Activated T-cell treated with anti-CD3 and anti-CD28 coated beads, Interleukin-2, amount 50 U/mL, for 72 hours (primary cell): ENCODE data around the gene SLC2A13. TPM values are rescaled to one million over a fixed set of nuclear protein-coding genes. Genes with fewer than 3 reads are reported as not detected.
"Not testable (repeated sequence)": the region's sequence is repeated elsewhere in the genome, so short reads cannot be mapped to it uniquely, and the experiment has no call there.

ENCODE experiments used
- ATAC-seq, 2 donors: fragments of 150-1000 bp; cut with Tn5 transposase; replicated peaks in 1 of 2; 2 replicates each; pipeline ENCODE4 v1.10.0; 2021; ENCODE audit warnings: moderate library complexity in 2 of 2, mild to moderate bottlenecking in 1 of 2
- DNase-seq, 2 donors: peaks; one replicate each; pipeline ENCODE4 v3.0.0; 2021 to 2022; ENCODE audit warnings: mixed read lengths in 1 of 2
- H3K27ac Mint-ChIP-seq: one replicate; pipeline ENCODE4 v1.8.0; 2022; ENCODE audit warnings: mild to moderate bottlenecking, moderate library complexity, mixed read lengths
- H3K27me3 Mint-ChIP-seq: one replicate; pipeline ENCODE4 v1.8.0; 2022; ENCODE audit warnings: low read depth, mixed read lengths
- H3K36me3 Mint-ChIP-seq, 2 donors: one replicate each; pipeline ENCODE4 v1.8.0; 2022; ENCODE audit warnings: mixed read lengths in 2 of 2, mild to moderate bottlenecking in 1 of 2; ENCODE audit not compliant: insufficient read depth in 2 of 2
- H3K4me1 Mint-ChIP-seq: one replicate; pipeline ENCODE4 v1.8.0; 2022; ENCODE audit warnings: low read depth, mixed read lengths
- H3K4me3 Mint-ChIP-seq, 2 donors: one replicate each; pipeline ENCODE4 v1.8.0; 2022; ENCODE audit warnings: mild to moderate bottlenecking in 2 of 2, mixed read lengths in 2 of 2, moderate library complexity in 2 of 2
- H3K9me3 Mint-ChIP-seq, 2 donors: one replicate each; pipeline ENCODE4 v1.8.0; 2022; ENCODE audit warnings: mixed read lengths in 2 of 2
- total RNA-seq, 2 donors: library from RNA; stranded (reverse); gene quantifications; one replicate each; pipeline ENCODE4 v1.2.3, GENCODE V29; 2022

SLC2A13 gene
- total RNA-seq, 2 donors from 2014 or later, result 3.0 to 5.8 TPM

DNA sequence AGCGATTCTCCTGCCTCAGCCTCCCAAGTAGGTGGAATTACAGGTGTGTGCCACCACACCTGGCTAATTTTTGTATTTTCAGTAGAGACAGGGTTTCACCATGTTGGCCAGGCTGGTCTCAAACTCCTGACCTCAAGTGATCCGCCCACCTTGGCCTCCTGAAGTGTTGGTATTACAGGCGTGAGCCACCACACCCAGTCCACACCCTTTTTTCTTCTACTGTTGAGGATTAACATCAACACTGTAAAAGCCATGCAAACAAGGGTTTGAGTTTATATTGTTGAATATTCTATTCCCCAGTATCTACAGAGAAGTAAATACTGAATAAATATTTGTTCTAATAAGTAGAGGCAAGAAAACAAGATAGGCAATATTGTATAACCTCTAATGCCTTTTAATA is 58.9 kb downstream of the SLC2A13 start:
- H3K4me3 Mint-ChIP-seq, H3K27ac Mint-ChIP-seq, DNase-seq, ATAC-seq, H3K9me3 Mint-ChIP-seq, H3K36me3 Mint-ChIP-seq, H3K27me3 Mint-ChIP-seq, H3K4me1 Mint-ChIP-seq: not testable (repeated sequence)

DNA sequence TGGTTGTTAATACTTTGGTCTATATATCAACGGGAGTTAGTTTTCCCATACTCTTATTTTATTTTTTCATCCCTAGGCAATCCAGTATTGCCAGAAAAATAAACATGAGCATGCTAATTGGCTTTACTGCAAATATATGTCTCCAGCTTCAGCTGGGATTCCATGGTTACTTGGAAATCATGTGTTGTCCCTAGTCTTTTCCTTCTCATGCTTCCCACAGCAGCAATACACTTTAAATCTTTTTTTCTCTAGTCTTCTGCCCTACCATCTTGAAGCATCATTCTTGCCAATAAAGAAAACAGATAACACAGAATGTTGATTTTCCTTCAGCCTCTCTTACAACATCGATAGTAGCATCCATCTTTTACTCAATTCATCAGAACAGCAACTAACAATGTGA is 60.2 kb downstream of the SLC2A13 start:
- Mint-ChIP-seq H3K27ac (no peak overlapping the region), H3K4me3 (no peak overlapping the region), H3K27me3 (no peaks in the 10 kb centered on the region), H3K4me1 (no peaks in the 10 kb centered on the region), H3K9me3 (no peaks in the 10 kb centered on the region), H3K36me3 (peaks cover 0 to 1% of the 10 kb centered on the region in 2 donors)
- no peak for ATAC-seq
- no peak for DNase-seq

DNA sequence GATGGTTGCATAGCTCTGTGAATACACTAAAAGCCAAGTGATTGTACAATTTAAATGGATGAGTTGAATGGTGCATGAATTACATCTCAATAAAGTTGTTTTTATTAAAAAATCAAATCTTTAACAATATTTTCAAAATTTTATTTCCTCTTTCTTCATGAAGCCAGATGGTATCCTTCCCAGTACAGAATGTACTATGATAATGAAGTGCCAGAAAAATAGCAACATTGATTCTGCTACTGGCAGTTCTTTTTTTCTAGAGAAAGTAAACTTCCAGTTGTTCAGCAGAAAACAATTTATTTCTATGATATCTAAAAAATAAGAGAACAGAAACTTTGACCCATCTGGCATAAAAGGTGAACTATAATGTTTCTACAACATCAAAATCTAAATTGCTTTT is 61.5 kb downstream of the SLC2A13 start:
- Mint-ChIP-seq H3K4me1 (no peaks in the 10 kb centered on the region), H3K9me3 (no peaks in the 10 kb centered on the region)
- ATAC-seq, result no peak

DNA sequence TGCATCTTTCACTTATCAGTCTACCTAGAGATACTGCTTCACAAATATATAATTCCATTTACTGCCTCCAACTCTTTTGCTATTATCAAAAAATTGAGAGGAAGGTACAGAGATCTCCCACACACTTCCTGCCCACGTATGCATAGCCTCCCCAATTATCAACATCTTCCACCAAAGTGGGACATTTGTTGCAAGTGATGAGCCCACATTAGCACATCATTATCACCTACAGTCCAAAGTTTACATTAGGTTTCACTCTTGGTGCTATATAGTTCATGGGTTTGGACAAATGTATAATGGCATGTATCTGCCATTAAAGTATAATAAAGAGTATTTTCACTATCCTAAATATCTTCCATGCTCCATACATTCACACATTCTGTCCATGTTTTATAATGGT is 66.3 kb downstream of the SLC2A13 start:
- no peak for DNase-seq
- H3K36me3 Mint-ChIP-seq, result peaks cover 0 to 1% of the 10 kb centered on the region in 2 donors
- H3K4me3 Mint-ChIP-seq, result no peak overlapping the region
- H3K4me1 Mint-ChIP-seq, result no peaks in the 10 kb centered on the region
- no peaks in the 10 kb centered on the region for H3K9me3 Mint-ChIP-seq
- no peak overlapping the region for H3K27ac Mint-ChIP-seq
- no peak for ATAC-seq
- H3K27me3 Mint-ChIP-seq, result no peaks in the 10 kb centered on the region

More for the DNA sequence above, 61.5 kb downstream of the SLC2A13 start:
- no peak overlapping the region for H3K27ac Mint-ChIP-seq
- H3K4me3 Mint-ChIP-seq, result no peak overlapping the region
- H3K27me3 Mint-ChIP-seq, result no peaks in the 10 kb centered on the region
- DNase-seq, result no peak
- H3K36me3 Mint-ChIP-seq, result peaks cover 0 to 1% of the 10 kb centered on the region in 2 donors

DNA sequence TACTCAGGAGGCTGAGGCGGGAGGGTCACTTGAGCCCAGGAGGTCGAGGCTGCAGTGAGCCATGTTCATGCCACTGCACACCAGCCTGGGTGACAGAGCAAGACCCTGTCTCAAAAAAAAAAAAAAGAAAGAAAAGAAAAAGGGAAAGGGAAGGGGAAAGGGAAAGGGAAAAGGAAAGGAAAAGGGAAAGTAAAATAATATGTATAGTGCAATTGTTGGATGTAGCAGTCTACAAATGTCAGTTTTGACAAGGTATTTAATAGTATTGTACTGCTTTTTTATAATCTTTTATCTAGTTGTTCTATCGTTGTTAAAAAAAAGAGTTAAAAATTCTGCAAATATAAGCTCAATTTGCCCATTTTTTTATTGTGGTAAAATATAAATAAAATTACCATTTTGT is 67.3 kb downstream of the SLC2A13 start:
- no peaks in the 10 kb centered on the region for H3K27me3 Mint-ChIP-seq
- no peak overlapping the region for H3K27ac Mint-ChIP-seq
- H3K36me3 Mint-ChIP-seq, result peaks cover 0 to 1% of the 10 kb centered on the region in 2 donors
- no peaks in the 10 kb centered on the region for H3K4me1 Mint-ChIP-seq
- H3K9me3 Mint-ChIP-seq, result no peaks in the 10 kb centered on the region
- DNase-seq (no peak), ATAC-seq (no peak)
- no peak overlapping the region for H3K4me3 Mint-ChIP-seq

DNA sequence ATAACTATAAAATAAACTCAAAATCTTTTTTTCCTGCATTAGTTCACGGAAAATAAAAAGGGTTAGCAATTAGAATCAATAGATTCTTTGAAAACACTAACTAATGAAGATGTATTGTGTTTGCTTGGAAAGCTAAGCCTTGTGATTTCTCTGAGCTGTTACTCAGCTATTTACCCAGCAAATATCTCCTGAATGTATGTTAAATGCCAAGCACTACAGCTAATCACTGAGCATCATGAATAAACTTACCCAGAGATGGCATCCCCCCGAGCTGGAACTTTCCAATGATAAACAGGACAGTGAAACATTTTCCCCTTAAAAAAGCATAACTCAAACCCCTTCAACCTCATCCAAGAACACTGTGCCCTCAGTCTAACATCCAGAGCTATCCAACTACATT is 71.2 kb downstream of the SLC2A13 start:
- no peak for ATAC-seq

DNA sequence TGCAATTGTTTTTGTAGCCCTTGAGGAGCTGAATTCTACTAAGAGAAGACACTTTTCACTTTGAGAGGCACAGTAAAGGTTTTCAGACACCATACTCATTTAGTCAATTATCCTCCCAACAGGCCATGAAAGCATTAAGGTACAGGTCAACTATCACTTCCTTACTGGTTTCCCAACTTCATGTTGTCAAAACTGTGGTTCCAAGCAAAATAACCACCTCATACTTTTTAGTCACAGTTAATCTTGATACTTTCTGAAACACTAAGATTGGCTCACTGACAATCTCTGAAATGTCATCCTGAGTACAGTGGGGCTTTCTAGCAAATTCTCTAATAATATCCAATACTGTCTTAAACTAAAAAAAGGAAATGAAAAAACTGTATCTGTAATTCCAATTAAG is 71.7 kb downstream of the SLC2A13 start:
- Mint-ChIP-seq H3K27ac (no peak overlapping the region), H3K9me3 (no peaks in the 10 kb centered on the region), H3K4me3 (no peak overlapping the region), H3K36me3 (no peaks in the 10 kb centered on the region), H3K4me1 (no peaks in the 10 kb centered on the region), H3K27me3 (no peaks in the 10 kb centered on the region)
- no peak for DNase-seq
- ATAC-seq, result no peak

More for the DNA sequence above, 71.2 kb downstream of the SLC2A13 start:
- H3K4me3 Mint-ChIP-seq, result no peak overlapping the region
- no peaks in the 10 kb centered on the region for H3K36me3 Mint-ChIP-seq
- no peaks in the 10 kb centered on the region for H3K27me3 Mint-ChIP-seq
- H3K9me3 Mint-ChIP-seq, result no peaks in the 10 kb centered on the region
- DNase-seq, result no peak
- no peaks in the 10 kb centered on the region for H3K4me1 Mint-ChIP-seq
- H3K27ac Mint-ChIP-seq, result no peak overlapping the region

DNA sequence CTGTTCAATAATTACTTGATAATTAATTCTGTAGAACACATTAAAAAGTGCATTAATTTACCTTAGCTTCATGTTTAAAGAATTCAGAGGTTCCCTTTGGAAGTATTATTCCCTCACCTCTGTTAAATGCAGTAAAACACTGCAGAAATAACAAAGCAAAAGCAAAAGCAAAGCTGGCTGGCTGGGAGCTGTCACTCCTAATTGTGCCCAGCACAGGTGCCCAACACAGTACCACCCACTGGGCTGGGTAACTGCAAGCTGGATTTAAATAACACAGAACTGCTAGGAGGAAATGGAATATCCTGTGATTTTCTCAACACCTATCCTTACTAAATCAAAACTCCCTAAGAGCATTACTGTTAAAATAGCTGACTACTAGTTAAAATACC is 72.6 kb downstream of the SLC2A13 start:
- Mint-ChIP-seq H3K27ac (no peak overlapping the region), H3K36me3 (no peaks in the 10 kb centered on the region), H3K4me1 (no peaks in the 10 kb centered on the region), H3K4me3 (no peak overlapping the region), H3K9me3 (no peaks in the 10 kb centered on the region), H3K27me3 (no peaks in the 10 kb centered on the region)
- ATAC-seq, result no peak
- DNase-seq, result no peak

DNA sequence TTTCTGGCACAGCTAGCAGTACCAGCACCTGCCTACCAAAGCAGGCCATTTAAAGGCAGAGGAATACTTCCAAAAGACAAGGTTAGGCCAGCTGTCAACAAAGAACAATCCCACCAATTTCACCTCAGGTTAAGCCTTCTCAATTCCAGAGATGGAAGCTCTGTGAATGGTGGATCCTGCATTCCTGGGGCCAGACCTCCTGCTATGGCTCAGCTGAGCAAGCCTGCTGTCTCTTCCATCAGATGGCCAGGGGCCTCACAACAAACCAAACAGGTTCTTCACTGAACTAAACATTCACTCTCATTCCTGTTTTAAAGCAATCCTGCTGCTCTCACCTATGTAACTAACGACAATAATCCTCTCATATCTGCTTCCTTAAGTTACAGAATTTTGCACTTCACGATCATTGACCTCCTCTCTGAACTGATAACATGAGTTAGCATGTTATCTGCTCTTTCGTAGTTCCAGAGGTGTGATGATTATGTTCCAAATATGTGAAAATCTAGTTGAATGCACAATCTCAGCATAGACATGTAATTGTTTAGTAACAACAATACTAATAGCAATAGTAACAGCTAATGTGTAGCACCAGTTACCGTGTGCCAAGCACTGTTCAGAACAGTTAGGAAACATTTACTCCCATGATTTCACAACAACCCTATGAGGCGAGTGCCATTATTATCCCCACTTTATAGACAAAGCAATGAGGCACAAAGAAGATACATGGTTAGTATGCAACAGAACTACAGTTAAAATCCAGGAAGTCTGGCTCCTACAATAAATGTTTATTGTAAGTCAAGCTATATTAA is 73.2 kb downstream of the SLC2A13 start:
- Mint-ChIP-seq H3K36me3 (no peaks in the 10 kb centered on the region), H3K4me3 (no peak overlapping the region), H3K27ac (no peak overlapping the region), H3K27me3 (no peaks in the 10 kb centered on the region), H3K4me1 (no peaks in the 10 kb centered on the region), H3K9me3 (no peaks in the 10 kb centered on the region)
- DNase-seq (no peak), ATAC-seq (no peak)

DNA sequence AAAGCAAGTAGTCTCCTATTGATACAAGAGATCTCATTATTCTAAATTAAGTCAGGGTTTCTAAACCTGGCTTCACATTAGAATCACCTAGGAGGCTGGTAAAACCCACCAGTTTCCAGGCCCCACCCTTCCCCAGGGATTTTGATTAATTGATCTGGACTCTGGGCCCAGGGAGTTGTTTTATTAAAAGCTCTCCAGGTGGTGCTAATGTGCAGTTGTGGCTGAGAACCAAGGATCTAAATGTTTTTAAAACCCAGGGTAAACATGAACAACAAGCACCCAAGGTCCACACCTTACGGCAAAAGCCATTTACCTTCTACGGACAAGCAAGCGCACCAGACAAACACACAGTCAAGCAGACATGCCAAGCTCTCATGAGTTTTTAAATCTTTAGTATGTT is 73.9 kb downstream of the SLC2A13 start:
- no peak overlapping the region for H3K4me3 Mint-ChIP-seq
- H3K36me3 Mint-ChIP-seq, result no peaks in the 10 kb centered on the region
- H3K9me3 Mint-ChIP-seq, result no peaks in the 10 kb centered on the region
- H3K27ac Mint-ChIP-seq, result no peak overlapping the region
- no peaks in the 10 kb centered on the region for H3K4me1 Mint-ChIP-seq
- ATAC-seq, result no peak
- no peak for DNase-seq
- H3K27me3 Mint-ChIP-seq, result no peaks in the 10 kb centered on the region

DNA sequence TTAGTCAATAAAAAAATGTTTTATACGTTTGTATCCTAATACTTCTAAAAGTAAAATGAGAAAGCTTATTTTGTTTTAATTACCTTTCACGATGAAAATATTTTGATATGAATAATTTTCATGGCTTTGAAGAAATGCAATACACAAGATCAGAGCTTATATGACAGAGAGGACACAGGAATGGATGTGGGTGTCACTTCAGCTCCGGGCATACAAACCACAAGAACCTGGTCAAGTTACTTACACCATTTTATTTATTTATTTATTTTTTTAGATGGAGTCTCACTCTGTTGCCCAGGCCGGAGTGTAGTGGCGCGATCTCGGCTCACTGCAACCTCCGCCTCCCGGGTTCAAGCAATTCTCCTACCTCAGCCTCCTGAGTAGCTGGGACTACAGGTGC is 74.9 kb downstream of the SLC2A13 start:
- not testable (repeated sequence) for H3K27me3 Mint-ChIP-seq, H3K4me3 Mint-ChIP-seq, H3K9me3 Mint-ChIP-seq, H3K27ac Mint-ChIP-seq, H3K36me3 Mint-ChIP-seq, ATAC-seq, H3K4me1 Mint-ChIP-seq, DNase-seq

DNA sequence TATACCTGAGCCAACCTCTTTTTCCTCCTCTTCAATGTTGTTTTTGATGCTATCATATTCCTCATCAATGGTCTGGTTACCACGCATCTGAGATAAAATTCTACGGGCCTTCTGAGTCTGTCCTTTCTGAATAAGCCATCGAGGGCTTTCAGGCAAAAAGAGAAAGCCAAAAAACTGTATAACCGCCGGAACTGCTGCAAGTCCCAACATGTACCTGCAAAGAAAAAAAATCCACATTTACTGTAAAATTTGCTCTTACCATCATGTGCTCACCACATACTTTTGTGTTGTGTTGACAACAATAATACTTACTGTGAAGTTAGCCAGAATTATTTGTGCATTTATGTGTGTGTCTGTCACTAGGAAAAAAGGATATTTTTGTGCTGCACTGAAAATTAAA is 77.6 kb downstream of the SLC2A13 start:
- ATAC-seq, result no peak
- no peak overlapping the region for H3K4me3 Mint-ChIP-seq
- DNase-seq, result no peak
- no peaks in the 10 kb centered on the region for H3K27me3 Mint-ChIP-seq
- H3K36me3 Mint-ChIP-seq, result no peaks in the 10 kb centered on the region
- no peaks in the 10 kb centered on the region for H3K9me3 Mint-ChIP-seq
- H3K27ac Mint-ChIP-seq, result no peak overlapping the region
- H3K4me1 Mint-ChIP-seq, result no peaks in the 10 kb centered on the region

DNA sequence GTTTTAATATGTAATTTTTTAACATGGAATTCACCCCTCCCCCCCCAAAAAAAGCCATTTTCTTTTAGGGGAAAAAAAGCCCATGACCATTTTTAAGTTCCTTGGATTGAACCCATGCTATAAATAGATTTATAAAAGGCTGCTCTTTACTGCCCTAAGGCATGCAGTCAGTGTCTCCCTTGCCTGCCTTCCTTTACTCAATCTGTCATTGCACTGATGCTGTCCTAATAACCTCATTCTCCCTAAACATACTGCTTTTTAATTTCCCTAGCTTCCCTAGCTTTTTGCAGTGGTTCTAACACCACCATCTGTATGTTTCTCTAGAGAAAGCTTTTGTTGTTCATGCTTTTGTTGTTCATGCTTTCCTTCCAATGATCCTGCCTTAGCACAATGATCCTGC is 83.0 kb downstream of the SLC2A13 start:
- Mint-ChIP-seq H3K27ac (no peak overlapping the region), H3K27me3 (no peaks in the 10 kb centered on the region), H3K4me3 (no peak overlapping the region), H3K36me3 (no peaks in the 10 kb centered on the region), H3K9me3 (no peaks in the 10 kb centered on the region), H3K4me1 (no peaks in the 10 kb centered on the region)
- DNase-seq, result no peak
- no peak for ATAC-seq

DNA sequence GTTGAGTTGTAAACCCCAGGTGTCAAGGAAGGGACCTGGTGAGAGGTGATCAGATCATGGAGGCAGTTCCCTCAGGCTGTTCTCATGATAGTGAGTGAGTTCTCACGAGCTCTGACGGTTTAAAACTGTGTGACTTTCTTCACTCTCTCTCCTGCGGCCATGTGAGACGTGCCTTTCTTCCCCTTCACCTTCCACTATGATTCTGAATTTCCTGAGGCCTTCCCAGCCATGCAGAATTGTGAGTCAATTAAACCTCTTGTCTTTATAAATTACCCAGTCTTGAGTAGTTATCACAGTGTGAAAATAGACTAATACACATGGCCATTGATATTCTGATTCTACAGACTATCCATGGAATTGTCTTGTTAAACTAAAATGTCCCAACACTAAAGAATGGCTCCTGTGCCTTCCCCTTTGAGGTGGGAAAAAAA is 85.6 kb downstream of the SLC2A13 start:
- DNase-seq (no peak), ATAC-seq (no peak)
- no peaks in the 10 kb centered on the region for H3K9me3 Mint-ChIP-seq
- no peak overlapping the region for H3K4me3 Mint-ChIP-seq
- H3K27me3 Mint-ChIP-seq, result no peaks in the 10 kb centered on the region
- H3K27ac Mint-ChIP-seq, result no peak overlapping the region
- H3K4me1 Mint-ChIP-seq, result peaks cover 4% of the 10 kb centered on the region
- H3K36me3 Mint-ChIP-seq, result no peaks in the 10 kb centered on the region
